CD4-positive, alpha-beta T cell treated with Interleukin-15 for 1 hour (primary cell): Measurements from ENCODE around the gene U2SURP.
"Not testable (repeated sequence)": the region's sequence is repeated elsewhere in the genome, so short reads cannot be mapped to it uniquely, and the experiment has no call there.

Experiments
- DNase-seq: peaks from one replicate; pipeline ENCODE4 v3.0.0-alpha.2; 2020

Gene U2SURP

GRCh38 chr3:143024351-143024960 lies 23.1 kb downstream of the U2SURP start:
- no peak for DNase-seq

GRCh38 chr3:143031327-143031726 lies 30.0 kb downstream of the U2SURP start:
- DNase-seq = no peak

DNA sequence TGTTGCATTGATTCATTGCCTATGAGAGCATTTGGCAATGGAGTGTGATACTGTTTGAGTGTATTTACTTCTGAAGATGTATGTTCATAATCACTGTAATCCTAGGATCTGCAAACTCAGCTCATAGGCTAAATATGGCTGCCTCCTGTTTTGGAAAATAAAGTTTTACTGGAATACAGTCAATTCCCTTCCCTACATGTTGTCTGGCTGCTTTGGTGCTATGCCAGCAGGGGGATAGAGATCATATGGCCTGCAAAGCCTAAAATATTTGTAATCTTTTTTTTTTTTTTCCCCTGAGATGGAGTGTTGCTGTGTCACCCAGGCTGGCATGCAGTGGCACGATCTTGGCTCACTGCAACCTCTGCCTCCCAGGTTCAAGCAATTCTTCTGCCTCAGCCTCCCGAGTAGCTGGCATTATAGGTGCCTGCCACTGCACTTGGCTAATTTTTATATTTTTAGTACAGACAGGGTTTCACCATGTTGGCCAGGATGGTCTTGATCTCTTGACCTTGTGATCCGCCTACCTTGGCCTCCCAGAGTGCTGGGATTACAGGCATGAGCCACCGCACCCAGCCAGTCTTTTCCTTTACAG lies 30.5 kb downstream of the U2SURP start:
- DNase-seq = not testable (repeated sequence)

DNA sequence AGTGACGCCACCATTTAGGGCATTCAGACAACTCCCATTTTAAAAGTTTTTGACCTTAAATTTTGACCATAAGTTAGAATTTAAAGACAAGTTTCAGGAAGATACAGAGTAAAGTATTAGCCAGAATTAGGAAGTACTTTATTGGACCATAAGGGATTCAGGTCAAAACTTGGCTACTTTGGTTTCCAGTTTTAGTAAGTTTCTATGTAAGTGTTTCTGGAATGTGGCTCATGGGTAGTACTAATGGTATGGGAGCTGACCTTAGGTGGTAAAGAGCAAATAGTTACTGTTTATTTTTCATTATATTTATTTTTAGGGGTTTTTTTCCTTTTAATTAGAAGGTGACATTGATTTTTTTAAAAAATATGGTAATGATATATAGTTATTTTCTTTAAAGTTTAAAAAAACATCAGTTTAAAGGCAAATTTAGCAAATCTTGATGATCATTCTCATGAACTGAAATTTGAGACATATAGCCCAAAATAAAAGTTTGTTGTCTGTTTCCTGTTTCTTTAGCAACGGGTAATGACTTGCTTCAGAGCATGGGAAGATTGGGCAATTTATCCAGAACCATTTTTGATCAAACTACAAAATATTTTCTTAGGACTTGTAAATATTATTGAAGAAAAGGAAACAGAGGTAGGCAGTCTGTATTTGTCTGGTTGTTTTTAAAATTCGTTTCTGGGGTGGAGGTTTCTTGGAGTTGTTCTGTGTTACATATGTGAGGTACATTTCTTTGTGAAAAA lies 34.3 kb downstream of the U2SURP start:
- DNase-seq = no peak

DNA sequence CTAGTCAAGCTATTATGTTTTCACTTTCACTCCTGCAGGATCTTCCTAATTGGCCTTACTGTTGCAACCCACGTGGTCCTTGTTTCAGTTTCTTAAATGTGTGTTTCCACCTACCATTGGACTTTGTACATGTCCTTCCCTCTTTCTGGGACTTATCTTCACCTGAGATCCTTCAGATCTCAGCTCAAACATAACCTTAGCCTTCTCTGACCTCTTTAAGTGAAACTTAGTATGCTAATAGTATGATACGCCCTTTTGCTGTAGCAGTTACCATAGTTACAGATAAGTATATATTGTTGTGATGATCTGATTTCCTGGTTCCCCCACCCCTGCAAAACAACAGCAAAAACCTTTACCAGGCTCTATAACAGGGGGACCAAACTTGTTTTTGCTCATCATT lies 35.2 kb downstream of the U2SURP start:
- DNase-seq = no peak

GRCh38 chr3:143037867-143038266 lies 36.5 kb downstream of the U2SURP start:
- no peak for DNase-seq

GRCh38 chr3:143040261-143040879 lies 39.0 kb downstream of the U2SURP start:
- no peak for DNase-seq

DNA sequence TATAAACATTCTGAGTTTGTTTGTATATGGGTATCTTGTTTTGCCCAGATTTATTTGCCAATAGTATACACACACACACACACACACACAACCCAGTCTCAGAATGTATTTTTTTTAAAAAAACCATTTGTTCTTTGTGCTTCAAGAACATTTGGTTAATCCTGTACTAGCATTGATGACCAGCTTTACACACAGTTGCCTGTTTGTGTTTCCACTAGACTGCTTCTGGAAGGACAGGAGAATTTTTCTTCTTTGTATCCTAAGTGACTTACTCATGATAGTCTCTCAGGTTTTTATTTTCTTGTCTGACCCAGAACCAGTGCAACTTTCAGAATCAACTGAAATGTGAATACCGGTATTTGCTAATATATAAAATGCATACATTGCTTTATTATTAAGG lies 40.5 kb downstream of the U2SURP start:
- DNase-seq = no peak

DNA sequence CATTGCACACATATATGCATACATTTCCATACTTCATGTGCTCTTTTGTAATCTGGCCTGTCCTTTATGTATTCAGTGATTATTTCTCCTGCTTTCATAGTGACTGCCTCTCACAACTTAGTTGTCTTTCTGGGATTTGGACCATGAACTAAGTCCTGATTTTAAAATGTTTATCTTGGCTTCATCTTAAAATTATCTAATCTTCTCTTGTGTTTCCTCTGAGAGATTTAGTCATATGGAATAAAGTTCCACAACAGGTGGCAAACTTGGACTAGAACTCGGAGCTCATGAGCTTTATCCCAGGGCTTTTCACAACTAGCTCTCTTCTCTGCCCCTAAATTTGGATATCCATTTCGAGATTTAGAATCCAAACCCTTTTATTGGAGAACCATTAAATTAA lies 44.3 kb downstream of the U2SURP start:
- DNase-seq = no peak

GRCh38 chr3:143046075-143046474 lies 44.7 kb downstream of the U2SURP start:
- not testable (repeated sequence) for DNase-seq

GRCh38 chr3:143054011-143054410 lies 52.6 kb downstream of the U2SURP start:
- DNase-seq = no peak

- DNase-seq = no peak
These were observed 55.0 kb downstream of the U2SURP start for GRCh38 chr3:143056372-143056771.

GRCh38 chr3:143060906-143061305 lies 59.5 kb downstream of the U2SURP start:
- no peak for DNase-seq

- no peak for DNase-seq
These were observed 61.6 kb downstream of the U2SURP start for GRCh38 chr3:143063018-143063417.

GRCh38 chr3:143064777-143065176 lies 63.4 kb downstream of the U2SURP start:
- DNase-seq = no peak

DNA sequence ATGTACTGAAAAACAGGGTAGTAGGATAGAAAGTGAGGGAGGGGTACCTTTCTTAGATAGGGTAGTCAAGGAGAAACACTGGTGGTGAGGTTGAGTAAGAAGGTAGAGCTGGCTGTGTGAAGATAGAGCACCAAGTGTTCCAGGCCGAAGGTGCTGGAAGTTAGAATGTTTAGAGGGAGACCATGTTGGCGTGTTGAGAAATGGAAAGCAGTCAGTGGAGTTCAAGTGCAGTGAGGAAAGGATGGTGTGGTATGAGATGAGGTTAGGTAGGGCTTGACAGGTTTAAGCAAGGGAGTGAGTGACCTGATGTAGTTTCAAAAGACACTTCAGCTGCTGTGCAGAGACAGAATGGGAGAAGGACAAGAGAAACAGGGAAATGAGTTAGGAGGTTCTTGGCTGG lies 64.0 kb downstream of the U2SURP start:
- DNase-seq = no peak

- DNase-seq = no peak
These were observed 64.7 kb downstream of the U2SURP start for GRCh38 chr3:143066033-143066432.

DNA sequence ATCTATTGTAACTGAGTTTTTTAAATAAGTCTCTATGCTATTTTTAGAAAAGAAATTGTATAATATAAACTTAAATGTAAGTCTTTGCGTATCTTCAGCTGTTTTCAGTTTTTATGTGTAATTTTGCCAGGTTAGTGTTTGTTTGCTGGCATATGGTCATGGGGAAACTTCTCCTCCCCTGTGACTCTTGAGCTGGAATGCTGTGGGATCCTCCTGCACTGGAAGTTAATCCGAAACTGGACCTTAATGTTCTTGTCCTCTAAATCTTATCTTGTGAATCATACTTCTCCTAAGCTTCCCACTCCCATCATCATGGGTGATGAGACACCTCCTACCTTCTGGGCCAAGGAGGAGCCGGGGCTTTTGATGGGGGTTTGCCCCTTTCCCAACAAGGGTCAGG lies 65.8 kb downstream of the U2SURP start:
- DNase-seq = no peak

DNA sequence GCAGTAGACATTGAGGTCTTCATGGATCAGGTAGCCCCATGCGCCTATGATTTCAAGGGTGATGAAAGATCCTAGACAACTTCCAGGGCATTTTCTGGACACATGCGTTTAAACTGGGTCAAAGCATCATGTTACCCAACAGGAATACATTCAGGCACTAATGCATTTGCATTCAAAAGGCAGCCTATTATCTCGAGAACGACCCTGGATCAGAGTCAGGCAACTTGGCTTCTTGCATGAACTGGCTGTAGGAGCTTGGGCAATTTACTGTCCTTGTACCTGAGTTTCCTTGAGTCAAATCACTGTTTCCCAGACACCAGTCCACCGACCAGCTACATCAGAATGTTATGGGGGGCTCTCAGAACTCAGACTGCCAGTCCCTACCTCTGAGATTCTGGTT lies 66.7 kb downstream of the U2SURP start:
- no peak for DNase-seq

DNA sequence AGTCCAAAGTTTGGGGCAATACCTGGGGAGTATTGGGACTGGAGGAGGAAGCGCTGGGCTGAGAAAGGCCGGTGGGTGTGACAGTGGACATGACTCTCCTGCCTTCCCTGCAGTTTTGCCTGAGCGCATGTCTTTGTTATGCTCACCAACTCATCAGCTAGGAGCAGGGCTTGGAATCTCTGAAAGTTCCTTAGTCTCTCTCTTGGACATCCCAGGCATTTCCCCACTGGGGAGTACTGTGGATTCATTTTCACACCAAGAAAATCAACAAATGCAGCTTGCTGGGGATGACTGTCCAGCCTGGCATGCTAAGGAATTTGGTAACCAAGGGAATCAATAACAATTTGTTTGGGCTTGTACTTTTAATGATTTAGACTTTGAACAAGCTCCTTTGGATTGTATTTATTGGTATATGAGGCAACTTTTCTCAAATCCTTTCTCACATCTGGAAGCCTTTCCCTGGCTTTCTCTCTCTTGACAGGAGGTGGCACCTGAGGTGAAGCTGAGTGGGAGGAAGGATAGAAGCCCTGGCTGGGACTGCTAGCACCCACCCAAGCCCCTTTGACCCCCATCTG lies 69.7 kb downstream of the U2SURP start:
- DNase-seq = no peak

GRCh38 chr3:143071776-143072175 lies 70.4 kb downstream of the U2SURP start:
- no peak for DNase-seq

DNA sequence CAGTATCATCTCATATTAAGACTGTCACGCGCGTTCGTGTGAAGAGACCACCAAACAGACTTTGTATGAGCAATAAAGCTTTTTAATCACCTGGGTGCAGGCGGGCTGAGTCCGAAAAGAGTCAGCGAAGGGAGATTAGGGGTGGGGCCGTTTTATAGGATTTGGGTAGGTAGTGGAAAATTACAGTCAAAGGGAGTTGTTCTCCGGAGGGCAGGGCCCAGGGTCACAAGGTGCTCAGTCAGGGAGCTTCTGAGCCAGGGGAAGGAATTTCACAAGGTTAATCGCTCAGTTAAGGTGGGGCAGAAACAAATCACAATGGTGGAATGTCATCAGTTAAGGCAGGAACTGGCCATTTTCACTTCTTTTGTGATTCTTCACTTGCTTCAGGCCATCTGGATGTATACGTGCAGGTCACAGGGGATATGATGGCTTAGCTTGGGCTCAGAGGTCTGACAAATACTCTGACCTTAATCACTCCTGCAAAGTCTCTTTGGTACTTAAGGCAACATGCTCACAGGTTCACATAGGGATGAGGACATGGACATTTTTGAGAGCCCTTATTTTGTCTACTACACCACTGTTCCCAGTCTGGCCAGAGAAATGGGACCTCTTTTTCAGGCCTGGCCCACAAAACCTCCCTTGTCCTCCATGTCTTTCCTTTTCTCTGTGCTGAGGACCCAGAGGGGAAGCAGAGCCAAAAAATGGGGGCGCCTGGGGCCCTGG lies 71.1 kb downstream of the U2SURP start:
- not testable (repeated sequence) for DNase-seq

DNA sequence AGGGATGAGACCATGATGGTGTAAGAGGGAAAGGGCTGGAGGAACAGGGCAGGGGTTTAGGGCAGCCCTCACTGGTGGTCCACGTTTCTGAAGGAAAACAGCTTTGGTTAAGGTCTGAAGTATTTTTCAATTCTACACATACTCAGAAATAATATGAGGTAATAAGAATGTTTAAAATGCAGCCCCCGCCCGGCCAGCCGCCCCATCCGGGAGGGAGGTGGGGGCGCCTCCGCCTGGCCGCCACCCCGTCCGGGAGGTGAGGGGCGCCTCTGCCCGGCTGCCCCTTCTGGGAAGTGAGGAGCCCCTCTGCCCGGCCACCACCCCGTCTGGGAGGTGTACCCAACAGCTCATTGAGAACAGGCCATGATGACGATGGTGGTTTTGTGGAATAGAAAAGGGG lies 72.2 kb downstream of the U2SURP start:
- not testable (repeated sequence) for DNase-seq
